ACC112 (cell line): ENCODE measurements around the gene CHGA.

Experiments used
- H2AFZ ChIP-seq: fragments of 200-600 bp; sonication (generic); one replicate; pipeline ENCODE4 v1.6.0; 2017; ENCODE audit warnings: antibody characterized with exemption, low read length; ENCODE audit not compliant: unreplicated experiment
- H3K27ac ChIP-seq: fragments of 200-600 bp; sonication (generic); 2 replicates; pipeline ENCODE4 v1.5.1; 2014; ENCODE audit warnings: low read depth, mild to moderate bottlenecking, antibody characterized with exemption, low read length, moderate library complexity
- H3K27me3 ChIP-seq: fragments of 200-600 bp; sonication (generic); 2 replicates; pipeline ENCODE4 v1.6.1; 2014; ENCODE audit warnings: mild to moderate bottlenecking, antibody characterized with exemption, low read length, moderate library complexity, mixed read lengths; ENCODE audit not compliant: insufficient read depth
- H3K36me3 ChIP-seq: fragments of 200-600 bp; sonication (generic); 2 replicates; pipeline ENCODE4 v1.6.1; 2016; ENCODE audit warnings: mild to moderate bottlenecking, antibody characterized with exemption, low read length, moderate library complexity, mixed read lengths; ENCODE audit not compliant: insufficient read depth
- H3K4me1 ChIP-seq: fragments of 200-600 bp; sonication (generic); one replicate; pipeline ENCODE4 v1.6.1; 2016; ENCODE audit warnings: low read length, mixed read lengths; ENCODE audit not compliant: insufficient read depth, unreplicated experiment, control insufficient read depth
- H3K4me3 ChIP-seq: fragments of 200-600 bp; sonication (generic); 2 replicates; pipeline ENCODE4 v1.5.1; 2014; ENCODE audit warnings: mild to moderate bottlenecking, low read depth, low read length
- H3K79me2 ChIP-seq: fragments of 200-600 bp; sonication (generic); one replicate; pipeline ENCODE4 v1.6.0; 2016; ENCODE audit warnings: low read length; ENCODE audit not compliant: control insufficient read depth, unreplicated experiment, insufficient read depth

Gene CHGA

GRCh38 chr14:92922883-92923743 is at the start of gene CHGA:
CHGA (plus strand) TSS chr14:92923150; CDS start chr14:92923360, 210 bp downstream.
- Histone ChIP-seq H3K4me3 (no peak within 1 kb of the TSS), H2AFZ (no peak within 1 kb of the TSS), H3K4me1 (no peaks in the 10 kb centered on the region), H3K27ac (no peak within 1 kb of the TSS), H3K36me3 (no peaks in the 10 kb centered on the region), H3K27me3 (peaks cover 94% of the 10 kb centered on the region), H3K79me2 (no peaks in the 10 kb centered on the region)

GRCh38 chr14:92874962-92875661 is 47.8 kb upstream of the CHGA start:
- no peaks in the 10 kb centered on the region for H3K4me1 ChIP-seq
- H3K36me3 ChIP-seq: no peaks in the 10 kb centered on the region
- H3K79me2 ChIP-seq: no peaks in the 10 kb centered on the region
- H3K27ac ChIP-seq: no peak overlapping the region
- no peak overlapping the region for H3K4me3 ChIP-seq
- peaks cover 54% of the 10 kb centered on the region for H3K27me3 ChIP-seq
- no peak overlapping the region for H2AFZ ChIP-seq

GRCh38 chr14:92877757-92878431 is 45.1 kb upstream of the CHGA start:
- Histone ChIP-seq H3K4me1 (peaks cover 4% of the 10 kb centered on the region), H3K36me3 (no peaks in the 10 kb centered on the region), H3K27me3 (peaks cover 80% of the 10 kb centered on the region), H3K27ac (no peak overlapping the region), H3K79me2 (no peaks in the 10 kb centered on the region), H3K4me3 (no peak overlapping the region), H2AFZ (no peak overlapping the region)

GRCh38 chr14:92880351-92880750 is 42.6 kb upstream of the CHGA start:
- Histone ChIP-seq H3K27me3 (peaks cover 91% of the 10 kb centered on the region), H3K4me3 (no peak overlapping the region), H3K27ac (no peak overlapping the region), H3K79me2 (no peaks in the 10 kb centered on the region), H2AFZ (no peak overlapping the region), H3K36me3 (no peaks in the 10 kb centered on the region), H3K4me1 (peaks cover 4% of the 10 kb centered on the region)

- Histone ChIP-seq H3K27ac (no peak overlapping the region), H3K4me1 (peaks cover 4% of the 10 kb centered on the region), H3K4me3 (no peak overlapping the region), H2AFZ (no peak overlapping the region), H3K27me3 (peaks cover 92% of the 10 kb centered on the region), H3K36me3 (no peaks in the 10 kb centered on the region), H3K79me2 (no peaks in the 10 kb centered on the region)
Measured at GRCh38 chr14:92880851-92881250, 42.1 kb upstream of the CHGA start.

GRCh38 chr14:92883066-92883465 is 39.9 kb upstream of the CHGA start:
- Histone ChIP-seq H3K27me3 (peaks cover 92% of the 10 kb centered on the region), H3K27ac (no peak overlapping the region), H3K4me1 (peaks cover 4% of the 10 kb centered on the region), H3K4me3 (no peak overlapping the region), H3K79me2 (no peaks in the 10 kb centered on the region), H2AFZ (no peak overlapping the region), H3K36me3 (no peaks in the 10 kb centered on the region)

GRCh38 chr14:92884410-92884809 is 38.5 kb upstream of the CHGA start:
- no peak overlapping the region for H2AFZ ChIP-seq
- no peaks in the 10 kb centered on the region for H3K79me2 ChIP-seq
- peaks cover 4% of the 10 kb centered on the region for H3K4me1 ChIP-seq
- H3K27ac ChIP-seq: no peak overlapping the region
- H3K36me3 ChIP-seq: no peaks in the 10 kb centered on the region
- H3K4me3 ChIP-seq: no peak overlapping the region
- H3K27me3 ChIP-seq: peaks cover 93% of the 10 kb centered on the region

- peaks cover 3% of the 10 kb centered on the region for H3K4me1 ChIP-seq
- no peaks in the 10 kb centered on the region for H3K79me2 ChIP-seq
- no peak overlapping the region for H2AFZ ChIP-seq
- peaks cover 93% of the 10 kb centered on the region for H3K27me3 ChIP-seq
- no peak overlapping the region for H3K27ac ChIP-seq
- no peak overlapping the region for H3K4me3 ChIP-seq
- no peaks in the 10 kb centered on the region for H3K36me3 ChIP-seq
Measured at GRCh38 chr14:92885279-92886061, 37.5 kb upstream of the CHGA start.

GRCh38 chr14:92886337-92886736 is 36.6 kb upstream of the CHGA start:
- Histone ChIP-seq H3K4me3 (no peak overlapping the region), H3K4me1 (no peaks in the 10 kb centered on the region), H3K36me3 (no peaks in the 10 kb centered on the region), H3K27me3 (peaks cover 95% of the 10 kb centered on the region), H3K27ac (no peak overlapping the region), H3K79me2 (no peaks in the 10 kb centered on the region), H2AFZ (no peak overlapping the region)

GRCh38 chr14:92887157-92887556 is 35.8 kb upstream of the CHGA start:
- H3K4me1 ChIP-seq: no peaks in the 10 kb centered on the region
- no peak overlapping the region for H3K27ac ChIP-seq
- H3K36me3 ChIP-seq: no peaks in the 10 kb centered on the region
- peaks cover 95% of the 10 kb centered on the region for H3K27me3 ChIP-seq
- H3K79me2 ChIP-seq: no peaks in the 10 kb centered on the region
- H2AFZ ChIP-seq: no peak overlapping the region
- no peak overlapping the region for H3K4me3 ChIP-seq
